HG03520 (cell line): ENCODE results near the gene CBS.
"Not testable (repeated sequence)": the region's sequence is repeated elsewhere in the genome, so short reads cannot be mapped to it uniquely, and the experiment has no call there.

Experiments
- ATAC-seq: cut with Tn5 transposase; IDR thresholded peaks from one replicate; pipeline ENCODE4 v1.9.1; 2021; ENCODE audit warnings: mild to moderate bottlenecking, moderate library complexity; ENCODE audit not compliant: unreplicated experiment

Gene CBS

DNA sequence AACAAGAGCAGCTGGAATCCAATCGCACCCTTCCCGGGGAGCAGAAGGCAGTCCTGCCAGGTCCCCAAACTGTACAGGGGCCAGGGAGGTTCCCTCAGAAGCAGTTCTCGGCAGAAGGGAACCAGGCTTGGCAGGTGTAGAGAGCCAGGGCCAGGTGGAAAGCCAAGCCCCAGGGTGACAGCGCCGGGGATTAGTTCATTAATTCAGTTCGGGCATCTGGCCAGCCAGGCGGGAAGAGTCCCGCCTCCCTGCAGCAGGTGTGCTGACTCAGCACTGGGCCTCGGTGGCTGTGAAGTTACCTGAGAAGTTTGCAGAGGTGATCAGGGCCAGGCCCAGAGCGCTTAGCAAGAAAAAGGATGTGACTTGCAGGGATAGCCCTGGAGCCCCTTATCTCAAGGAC lies 6.0 kb downstream of the CBS start:
- ATAC-seq: not testable (repeated sequence)

DNA sequence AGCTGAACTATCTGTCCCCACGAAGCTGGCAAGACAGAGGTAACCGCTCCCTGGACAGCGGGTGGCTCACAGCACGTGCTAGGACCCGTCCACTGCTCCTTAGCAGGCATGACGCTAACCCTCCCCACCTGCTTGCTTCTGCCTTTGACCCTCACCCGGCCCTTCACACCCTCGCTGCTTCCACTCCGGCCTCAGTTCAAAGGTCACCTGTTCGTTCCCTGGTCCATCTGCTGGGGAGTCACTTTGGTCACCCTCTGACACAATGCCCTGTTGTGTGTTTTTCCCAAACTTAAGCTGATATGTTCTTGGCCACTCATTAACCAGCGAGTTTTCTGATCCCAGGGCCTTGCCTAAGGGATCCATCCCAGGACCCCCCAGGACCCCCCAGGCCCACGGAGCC lies 7.6 kb downstream of the CBS start:
- ATAC-seq: not testable (repeated sequence)

DNA sequence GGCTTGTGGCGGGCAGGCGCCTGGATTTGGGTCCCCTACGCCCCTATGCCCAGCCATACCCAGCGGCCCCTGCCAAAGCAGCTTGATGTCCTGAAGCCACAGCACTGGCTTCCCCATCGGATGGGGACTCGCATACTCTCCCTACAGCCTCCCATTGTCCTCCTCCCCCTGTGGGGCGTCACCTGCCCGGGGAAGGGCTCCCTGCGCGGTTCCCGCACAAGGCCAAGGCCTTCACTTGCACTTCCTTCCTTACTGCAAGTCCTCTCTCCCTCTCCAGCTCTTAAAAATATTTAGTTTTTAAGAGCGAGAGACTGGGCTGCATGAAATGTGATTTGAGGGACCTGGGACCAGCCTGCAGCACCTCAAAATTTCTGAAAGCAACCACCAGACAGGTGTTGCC lies 8.9 kb downstream of the CBS start:
- not testable (repeated sequence) for ATAC-seq

DNA sequence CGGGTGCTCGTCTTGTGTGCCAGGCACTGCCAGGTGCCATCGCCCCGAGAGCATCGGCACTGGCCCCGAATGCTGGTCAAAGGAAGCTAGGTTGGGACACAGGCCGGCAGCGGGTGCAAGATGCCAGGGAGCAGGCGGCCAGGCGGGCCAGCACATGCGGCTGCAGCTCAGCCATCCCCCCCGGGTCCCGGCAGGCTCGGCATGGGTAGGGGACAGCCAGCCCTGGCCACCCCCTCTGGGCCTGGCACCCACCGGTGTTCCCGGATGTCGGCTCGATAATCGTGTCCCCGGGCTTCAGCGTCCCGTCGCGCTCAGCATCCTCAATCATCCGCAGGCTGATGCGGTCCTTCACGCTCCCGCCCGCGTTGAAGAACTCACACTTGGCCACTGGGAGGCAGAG lies 9.6 kb downstream of the CBS start:
- not testable (repeated sequence) for ATAC-seq

DNA sequence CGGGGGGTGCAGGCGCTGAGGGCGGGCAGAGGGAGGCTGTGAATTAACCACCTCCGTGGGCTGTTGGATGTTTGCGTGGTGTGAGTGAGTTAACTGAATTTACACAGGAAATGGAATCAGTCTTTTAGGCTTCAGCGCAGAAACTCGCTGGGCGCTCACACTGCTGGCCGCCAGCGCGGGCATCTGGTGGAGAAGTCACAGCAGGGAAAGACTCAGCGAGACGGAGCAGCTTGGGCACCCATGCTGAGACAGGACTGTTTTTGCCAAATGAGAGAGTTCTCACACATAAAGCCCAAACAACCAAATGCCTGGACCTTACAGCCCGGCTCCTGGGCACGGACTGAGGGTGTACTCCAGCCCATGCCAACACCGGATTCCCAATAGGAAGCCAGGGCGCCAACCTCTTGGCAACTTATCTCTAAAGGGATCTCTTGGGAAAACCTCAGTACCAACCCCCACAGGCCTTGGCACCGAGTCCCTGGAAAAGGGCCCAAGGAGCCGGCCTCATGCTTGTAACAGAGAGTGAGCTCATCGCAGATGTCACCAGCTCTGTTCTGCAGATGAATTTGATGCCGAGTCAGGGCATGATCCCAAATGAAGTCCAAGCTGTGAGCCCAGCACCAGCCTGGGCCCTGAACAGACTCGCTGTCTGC lies 11.2 kb downstream of the CBS start:
- not testable (repeated sequence) for ATAC-seq

DNA sequence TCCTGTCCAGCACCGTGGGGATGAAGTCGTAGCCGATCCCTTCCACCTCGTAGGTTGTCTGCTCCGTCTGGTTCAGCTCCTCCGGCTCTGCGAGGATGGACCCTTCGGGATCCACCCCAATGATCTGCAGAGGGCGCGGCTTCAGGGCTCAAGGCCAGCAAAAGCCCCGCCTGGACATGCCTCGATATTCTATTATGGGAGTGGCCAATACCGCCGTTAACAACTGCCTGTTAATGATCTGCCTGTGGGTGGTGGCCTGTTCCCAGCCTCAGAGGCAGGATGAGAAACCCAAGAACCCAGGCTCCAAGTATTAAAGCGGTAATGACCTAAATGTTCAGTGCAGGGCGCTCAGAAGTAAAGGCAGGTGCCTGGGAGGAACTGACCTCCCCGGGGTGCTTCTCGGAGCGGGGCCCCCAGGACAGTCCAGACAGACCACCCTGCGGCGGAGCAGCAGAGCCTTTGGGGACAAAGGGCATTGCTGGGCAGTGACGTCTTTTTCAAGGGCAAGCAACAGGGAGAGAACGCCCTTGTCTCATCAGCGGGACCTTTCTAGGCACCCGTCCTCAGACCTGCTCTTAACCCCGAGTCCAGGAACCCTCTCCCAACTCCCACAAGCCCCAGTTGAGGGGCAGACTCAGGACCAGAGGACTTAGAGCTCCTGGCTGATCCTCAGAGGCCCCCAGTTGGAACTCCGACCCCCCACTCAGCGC lies 12.5 kb downstream of the CBS start:
- not testable (repeated sequence) for ATAC-seq

DNA sequence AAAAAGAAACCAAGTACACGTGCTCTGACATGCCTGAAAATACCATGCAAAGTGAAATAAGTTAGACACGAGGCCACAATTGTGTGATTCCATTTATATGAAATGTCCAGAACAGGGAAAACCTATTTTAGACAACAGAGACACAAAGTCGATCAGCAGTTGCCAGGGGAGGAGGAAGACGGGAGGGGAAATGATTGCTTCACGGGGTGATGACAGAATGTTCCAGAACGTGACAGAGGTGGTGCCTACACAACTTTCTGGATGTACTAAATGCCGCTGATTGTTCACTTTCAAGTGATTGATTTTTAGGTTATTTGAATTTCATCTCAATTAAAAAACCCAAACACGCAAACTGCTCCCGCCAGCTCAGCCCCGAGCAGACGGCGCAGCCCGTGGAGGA lies 22.5 kb downstream of the CBS start:
- ATAC-seq: not testable (repeated sequence)

DNA sequence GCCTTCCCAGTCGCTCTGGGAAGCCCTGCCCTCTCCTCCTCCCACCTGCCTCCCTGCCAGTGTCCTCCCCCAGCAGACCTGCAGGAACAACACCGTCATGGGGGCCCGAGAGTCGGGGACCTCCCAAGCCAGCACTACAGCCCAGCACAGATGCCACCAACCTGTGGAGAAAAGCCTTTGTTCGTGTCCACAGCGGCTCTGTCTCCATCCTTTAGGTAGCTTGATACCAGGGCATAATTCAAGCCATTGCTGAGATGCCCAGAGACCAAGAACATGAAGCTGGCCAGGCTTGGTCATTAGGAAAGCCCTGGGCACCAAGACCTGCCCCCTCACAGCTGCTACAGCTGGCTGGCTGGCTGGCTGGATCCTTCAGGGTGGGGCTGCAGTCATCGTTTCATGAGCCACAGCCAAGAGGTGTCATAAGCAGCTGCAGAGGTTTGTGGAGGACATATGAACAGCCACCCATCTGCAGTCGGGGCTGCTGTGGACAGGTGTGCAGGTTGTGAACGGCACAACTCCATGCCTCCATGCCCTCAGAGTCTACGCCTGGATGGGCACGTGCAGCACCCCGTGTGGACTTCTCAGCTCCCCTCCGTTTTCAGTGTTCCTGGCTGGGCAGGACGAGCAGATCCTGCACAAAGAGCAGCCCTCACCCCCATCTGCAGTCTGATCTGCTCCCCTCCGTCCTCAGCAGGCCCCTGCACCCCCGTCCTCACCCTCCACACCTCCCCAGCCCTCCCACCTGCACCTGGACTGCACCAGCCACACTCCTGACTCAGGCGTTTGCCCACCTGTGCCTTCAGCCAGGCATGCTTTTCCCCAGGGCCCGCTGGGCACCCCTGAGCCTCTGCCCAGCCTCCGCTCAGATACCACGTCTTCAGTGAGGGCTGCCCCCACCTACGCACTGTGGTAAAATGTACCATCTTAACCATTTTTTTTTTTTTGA lies 29.5 kb downstream of the CBS start:
- ATAC-seq: not testable (repeated sequence)

DNA sequence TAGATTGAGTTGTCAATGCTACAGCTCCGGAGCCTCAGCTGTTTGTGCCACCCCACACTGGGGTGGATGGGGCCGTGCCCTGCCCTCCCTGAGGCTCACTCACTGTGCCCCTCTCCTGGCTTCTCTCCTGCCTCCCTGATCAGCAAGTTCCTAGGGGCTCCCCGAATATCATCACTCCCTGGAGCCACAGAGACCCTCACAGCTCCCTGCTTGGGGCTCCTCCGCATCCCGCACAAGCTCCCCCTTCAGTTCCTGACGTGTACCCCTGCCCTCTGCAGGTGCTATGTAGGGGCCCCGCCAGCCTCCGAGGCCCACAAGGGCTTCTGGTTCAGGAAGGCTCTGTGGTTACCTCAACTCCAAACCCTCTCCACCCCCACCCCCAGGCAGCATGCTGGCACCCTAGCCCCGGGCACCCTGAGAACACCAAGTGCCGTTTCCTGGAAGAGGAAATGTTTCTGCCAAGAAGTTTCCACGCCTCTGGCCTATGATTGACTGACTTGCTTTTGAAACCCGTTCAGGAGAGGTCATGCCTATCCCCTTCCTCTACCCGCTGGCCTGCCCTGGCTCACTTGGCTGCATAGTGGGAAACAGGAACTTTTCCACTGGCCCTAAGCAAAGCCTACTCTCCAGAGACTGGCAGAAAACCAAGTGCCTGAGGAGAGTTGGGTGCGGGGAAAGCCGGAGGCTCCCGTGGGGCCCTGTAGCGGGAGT lies 30.3 kb downstream of the CBS start:
- not testable (repeated sequence) for ATAC-seq

DNA sequence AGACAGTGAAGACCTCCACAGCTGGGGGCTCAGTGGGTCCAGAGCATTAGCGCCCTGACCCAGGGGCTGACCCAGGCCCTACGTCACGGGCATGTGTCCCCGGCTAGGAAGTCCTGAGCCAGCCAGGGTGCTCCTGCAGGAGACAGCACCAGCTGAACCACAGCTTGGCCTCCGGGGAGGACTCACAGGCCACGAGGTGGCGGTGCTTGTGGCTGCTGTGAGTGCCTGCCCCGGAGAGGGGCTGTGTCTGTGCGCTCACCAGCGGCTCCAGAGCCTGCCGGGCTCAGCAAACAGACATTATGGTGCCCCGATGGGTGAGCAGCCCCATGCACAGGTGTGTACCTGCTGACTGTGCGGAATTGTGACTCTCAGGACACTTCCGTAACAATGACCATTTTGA lies 31.1 kb downstream of the CBS start:
- ATAC-seq: not testable (repeated sequence)

DNA sequence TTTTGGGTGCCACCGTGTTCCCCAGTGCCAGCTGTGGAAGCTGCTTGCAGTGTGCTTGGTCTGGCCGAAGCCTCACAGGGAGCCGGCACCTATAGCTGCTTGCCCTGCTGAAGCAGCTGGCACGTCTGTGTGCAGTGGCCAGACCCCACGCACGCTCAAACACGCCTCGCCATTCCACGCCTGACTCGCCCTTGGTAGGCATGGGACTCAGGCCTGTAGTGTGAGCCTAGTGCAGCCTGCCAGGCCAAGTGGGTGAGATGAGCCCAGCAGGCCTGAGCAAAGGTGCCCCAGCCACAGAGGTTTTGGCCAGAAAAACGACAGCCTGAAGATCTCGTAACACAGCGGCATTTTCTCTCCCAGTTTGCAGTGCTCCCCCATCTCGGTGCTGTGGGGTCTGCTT lies 32.3 kb downstream of the CBS start:
- ATAC-seq: not testable (repeated sequence)

DNA sequence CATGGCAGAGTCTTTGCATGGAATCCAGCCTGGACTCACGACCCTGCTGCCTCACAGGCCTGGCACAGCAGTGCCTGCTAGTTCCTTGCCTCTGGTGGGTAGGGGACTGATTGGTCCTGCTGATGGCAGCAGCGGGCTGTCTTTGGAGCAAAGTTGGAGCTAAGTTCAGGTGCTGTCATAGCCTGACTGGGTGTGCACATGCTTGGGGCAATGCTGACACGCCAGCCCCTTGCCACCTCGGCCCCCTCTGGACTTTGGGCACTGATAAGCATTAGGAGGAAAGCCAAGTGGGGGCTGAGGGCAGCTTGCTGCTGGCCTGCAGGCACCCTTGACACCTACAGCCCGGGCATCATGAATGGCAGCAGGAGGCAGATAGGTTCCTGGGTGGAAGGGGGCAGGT lies 33.5 kb downstream of the CBS start:
- not testable (repeated sequence) for ATAC-seq

DNA sequence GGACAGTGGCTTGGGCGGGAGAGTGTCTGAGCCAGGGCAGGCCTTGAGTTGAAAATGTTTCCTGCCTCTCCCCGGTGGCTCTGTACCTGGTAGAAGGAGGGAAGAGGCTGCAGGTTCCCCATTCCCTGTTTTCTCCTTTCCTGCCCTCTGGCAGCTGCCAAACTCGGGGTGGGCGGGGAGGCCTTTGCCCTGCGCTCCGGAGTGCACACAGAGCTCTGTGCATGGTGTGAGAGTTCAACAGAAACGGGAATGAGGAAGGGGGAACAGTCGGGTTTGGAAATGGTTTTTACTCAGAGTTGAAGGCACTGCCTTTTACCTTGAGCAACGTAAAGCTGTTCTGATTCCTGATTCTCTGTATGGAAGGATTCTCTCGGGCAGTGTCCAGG lies 37.0 kb downstream of the CBS start:
- not testable (repeated sequence) for ATAC-seq

DNA sequence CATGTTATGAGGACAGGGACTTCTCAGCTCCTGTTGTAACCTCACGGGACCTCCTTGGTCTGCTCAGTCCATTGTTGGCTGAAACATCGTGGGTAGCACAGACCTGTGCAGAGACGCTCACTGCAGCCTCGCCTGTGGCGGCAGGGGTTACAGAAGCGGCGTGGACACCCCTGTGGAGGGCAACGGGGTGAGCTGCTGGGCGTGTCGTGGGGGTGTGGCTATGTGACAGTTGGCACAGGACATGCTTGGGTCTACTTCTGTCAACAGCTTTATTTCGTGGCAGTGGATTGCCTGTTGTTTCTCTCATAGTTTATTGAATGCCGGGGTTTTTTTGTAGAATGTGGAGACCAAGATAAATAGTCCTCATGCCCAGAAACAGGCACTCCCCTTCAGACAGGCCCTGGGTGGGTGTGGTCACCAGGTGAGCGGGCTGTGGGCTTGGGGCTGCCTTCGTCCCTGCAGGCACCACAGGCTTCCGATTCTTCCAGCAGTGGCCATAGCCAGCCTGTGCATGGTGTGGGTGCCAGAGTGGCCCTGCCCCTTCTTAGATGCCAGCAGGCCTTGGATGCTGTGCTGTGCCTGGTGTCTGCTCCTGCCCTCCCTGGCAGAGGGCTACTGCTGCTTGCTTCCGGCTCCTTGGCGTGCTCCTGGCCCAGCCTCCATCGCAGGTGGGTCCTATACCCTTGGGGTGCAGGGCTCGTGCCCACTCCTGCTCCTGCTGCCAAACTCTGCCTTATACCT lies 37.5 kb downstream of the CBS start:
- ATAC-seq: not testable (repeated sequence)

DNA sequence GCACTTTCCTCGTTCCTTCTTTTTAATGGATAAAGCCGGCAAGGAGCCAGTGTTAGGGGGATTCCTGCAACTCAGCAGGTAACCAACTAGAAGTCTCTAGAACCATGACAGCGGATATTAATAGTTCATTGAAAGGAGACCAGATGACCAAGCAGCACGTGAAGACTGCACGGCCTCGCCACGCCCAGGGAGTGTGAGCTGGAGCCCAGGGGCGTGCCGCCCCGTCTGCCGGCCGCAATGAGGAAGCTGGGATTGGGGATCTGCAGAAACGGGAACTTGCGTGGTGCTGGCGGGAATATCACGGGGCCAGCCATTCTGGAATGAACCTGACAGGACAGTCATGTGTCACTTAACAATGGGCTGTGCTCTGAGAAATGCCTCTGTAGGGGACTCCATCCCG lies 38.7 kb downstream of the CBS start:
- ATAC-seq: not testable (repeated sequence)

DNA sequence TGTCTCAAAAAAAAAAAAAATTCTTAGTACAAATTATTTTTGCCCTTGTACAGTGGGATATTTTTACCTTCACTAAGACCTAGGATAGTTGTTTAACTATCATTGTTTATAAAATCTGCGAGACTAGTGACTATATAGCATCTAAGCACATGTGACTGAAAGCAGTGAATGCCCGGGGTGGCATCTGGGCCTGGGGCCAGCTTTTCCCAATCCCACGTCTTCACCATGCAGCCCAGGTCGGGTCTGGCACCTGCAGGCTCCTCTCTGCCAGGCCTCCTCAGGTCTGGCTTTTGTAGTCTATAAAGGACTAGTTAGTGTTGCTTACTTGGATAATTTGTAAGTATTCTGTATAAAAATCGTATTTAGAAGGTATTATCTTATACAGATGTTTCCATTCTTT lies 40.8 kb downstream of the CBS start:
- ATAC-seq: no peak

DNA sequence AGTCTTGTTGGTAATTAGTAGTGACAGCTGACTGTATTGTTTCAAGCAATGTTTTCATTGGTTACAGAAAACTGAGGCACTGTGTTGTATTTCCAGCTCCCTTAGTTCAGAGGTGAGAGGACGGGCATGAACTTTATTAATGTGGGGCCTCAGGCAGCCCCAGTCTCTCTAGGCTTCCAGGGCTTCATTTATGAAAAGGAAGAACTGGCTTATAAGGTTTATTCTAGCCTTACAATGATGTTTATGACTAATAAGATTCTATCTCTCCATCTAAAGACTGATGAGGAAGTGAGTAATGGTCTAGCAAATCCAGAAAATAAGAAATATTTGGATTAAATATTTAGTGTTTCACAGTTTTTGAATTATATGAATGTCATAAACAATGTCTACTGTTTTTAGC lies 41.5 kb downstream of the CBS start:
- no peak for ATAC-seq

DNA sequence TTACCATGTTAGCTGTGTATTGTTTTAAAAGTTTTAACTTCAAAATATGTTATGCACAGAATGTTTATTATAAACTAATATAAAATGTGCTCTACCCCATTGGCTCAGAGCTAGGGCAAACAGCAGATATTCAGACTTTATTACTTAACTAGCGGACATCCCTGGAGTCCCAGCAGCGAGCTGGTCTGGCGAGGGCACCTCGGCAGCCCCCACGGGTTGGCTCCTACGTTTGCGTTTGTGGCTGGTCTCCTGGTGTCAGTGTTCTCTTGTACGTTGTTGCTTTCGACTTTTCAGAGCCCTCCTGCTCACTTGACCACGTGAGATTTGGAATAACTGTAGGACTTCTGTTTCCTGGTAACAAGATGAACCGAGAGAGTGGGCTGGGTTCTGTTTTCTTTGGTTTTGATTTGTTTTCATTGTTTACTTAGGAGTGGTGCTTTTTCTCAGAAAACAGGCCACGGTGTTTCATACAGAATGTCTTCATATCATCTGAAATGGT lies 44.5 kb downstream of the CBS start:
- no peak for ATAC-seq

DNA sequence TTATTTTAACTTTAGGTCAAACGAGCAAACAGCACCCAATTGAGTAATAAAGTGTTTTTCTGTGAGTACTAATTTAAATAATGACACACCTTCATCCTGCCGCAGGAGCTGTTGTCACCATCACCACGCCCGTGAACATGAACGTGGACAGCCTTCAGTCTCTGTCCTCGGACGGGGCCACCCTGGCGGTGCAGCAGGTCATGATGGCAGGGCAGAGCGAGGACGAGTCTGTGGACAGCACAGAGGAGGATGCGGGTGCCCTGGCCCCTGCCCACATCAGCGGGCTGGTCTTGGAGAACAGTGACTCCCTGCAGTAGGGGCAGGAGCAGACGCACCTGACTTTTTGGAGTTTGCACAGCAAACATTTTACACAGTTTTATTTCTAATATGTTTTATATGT lies 45.9 kb downstream of the CBS start:
- no peak for ATAC-seq
